Mucosa of descending colon (tissue), 3 donors: ENCODE data around the gene LRRC52. TPM values are rescaled to one million over a fixed set of nuclear protein-coding genes. Genes with fewer than 3 reads are reported as not detected.

ENCODE experiments used
- ATAC-seq: fragments of 200-7000 bp; cut with Tn5 transposase; one replicate; pipeline ENCODE4 v1.9.1; 2020; ENCODE audit warnings: mild to moderate bottlenecking, moderate library complexity
- DNase-seq, 3 donors: peaks; one replicate each; pipeline ENCODE4 v3.0.0-alpha.2; 2020
- H3K36me3 ChIP-seq: fragments of 200-600 bp; one replicate; pipeline ENCODE4 v1.8.0; 2021; ENCODE audit warnings: low read depth, mild to moderate bottlenecking
- H3K4me1 ChIP-seq: fragments of 200-600 bp; one replicate; pipeline ENCODE4 v1.8.0; 2021; ENCODE audit warnings: low read depth, mild to moderate bottlenecking
- H3K4me3 ChIP-seq: fragments of 200-600 bp; one replicate; pipeline ENCODE4 v1.8.0; 2021; ENCODE audit warnings: mild to moderate bottlenecking
- H3K9me3 ChIP-seq: fragments of 200-600 bp; one replicate; pipeline ENCODE4 v1.8.0; 2021; ENCODE audit warnings: mild to moderate bottlenecking
- intact Hi-C, 2 donors: fragments of 100-400 bp; cut with DNase I in 1 of 2; cut with micrococcal nuclease in 1 of 2; formaldehyde crosslinking; loops; one replicate each; pipeline versions ENCODE4 v1.11.0 to v1.11.1; 2022; cut with DNase I, micrococcal nuclease
- total RNA-seq, 3 donors: library from RNA; stranded (reverse); fragmentation: NEBNext Ultra II Directional in 2 of 3; extraction: Animal tissue kit (Norgen Biotek cat#: 25700) in 2 of 3; gene quantifications; one replicate each; pipeline versions ENCODE4 v1.2.1 to v1.2.4, GENCODE V29; 2021 to 2023
- TF ChIP-seq, protein P1 (sequence below): fragments of 200-600 bp; IDR thresholded peaks from one replicate; pipeline ENCODE4 v1.8.0; 2022; ENCODE audit warnings: antibody characterized with exemption, mild to moderate bottlenecking
- donor health status: DM: no; HTN: no; CAD: no; lungs with moderate emphysema.
- donor health status: DM: no; HTN: no; CAD: no.
- donor health status: DM: no; HTN: yes; CAD: no.

LRRC52 gene
- total RNA-seq, 3 donors from 2014 or later: 0.22 TPM; not detected in 2

DNA sequence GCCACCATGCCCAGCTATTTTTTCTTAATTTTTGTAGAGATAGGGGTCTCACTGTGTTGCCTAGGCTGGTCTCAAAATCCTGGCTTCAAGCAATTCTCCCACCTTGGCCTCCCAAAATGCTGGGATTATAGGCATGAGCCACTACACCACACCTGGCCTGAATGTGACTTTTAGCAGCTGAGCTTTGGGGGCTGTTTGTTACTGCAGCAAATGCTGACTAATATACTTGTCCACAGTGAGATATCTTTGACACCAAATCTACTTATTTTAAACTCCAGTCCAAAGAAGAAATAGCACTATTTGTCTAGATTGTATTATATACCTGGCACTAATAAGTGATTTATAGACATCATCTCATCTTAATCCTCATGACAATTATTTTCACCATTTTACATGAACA, 30.5 kb downstream of the LRRC52 start:
- H3K9me3 ChIP-seq: no peaks in the 10 kb centered on the region
- no peak overlapping the region for H3K4me3 ChIP-seq
- ATAC-seq (no peak), DNase-seq (no peak)
- H3K4me1 ChIP-seq: no peaks in the 10 kb centered on the region
- intact Hi-C loops: no loop called here
- no peaks in the 10 kb centered on the region for H3K36me3 ChIP-seq
- TF ChIP-seq, protein P1, sequence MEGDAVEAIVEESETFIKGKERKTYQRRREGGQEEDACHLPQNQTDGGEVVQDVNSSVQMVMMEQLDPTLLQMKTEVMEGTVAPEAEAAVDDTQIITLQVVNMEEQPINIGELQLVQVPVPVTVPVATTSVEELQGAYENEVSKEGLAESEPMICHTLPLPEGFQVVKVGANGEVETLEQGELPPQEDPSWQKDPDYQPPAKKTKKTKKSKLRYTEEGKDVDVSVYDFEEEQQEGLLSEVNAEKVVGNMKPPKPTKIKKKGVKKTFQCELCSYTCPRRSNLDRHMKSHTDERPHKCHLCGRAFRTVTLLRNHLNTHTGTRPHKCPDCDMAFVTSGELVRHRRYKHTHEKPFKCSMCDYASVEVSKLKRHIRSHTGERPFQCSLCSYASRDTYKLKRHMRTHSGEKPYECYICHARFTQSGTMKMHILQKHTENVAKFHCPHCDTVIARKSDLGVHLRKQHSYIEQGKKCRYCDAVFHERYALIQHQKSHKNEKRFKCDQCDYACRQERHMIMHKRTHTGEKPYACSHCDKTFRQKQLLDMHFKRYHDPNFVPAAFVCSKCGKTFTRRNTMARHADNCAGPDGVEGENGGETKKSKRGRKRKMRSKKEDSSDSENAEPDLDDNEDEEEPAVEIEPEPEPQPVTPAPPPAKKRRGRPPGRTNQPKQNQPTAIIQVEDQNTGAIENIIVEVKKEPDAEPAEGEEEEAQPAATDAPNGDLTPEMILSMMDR: no peak

DNA sequence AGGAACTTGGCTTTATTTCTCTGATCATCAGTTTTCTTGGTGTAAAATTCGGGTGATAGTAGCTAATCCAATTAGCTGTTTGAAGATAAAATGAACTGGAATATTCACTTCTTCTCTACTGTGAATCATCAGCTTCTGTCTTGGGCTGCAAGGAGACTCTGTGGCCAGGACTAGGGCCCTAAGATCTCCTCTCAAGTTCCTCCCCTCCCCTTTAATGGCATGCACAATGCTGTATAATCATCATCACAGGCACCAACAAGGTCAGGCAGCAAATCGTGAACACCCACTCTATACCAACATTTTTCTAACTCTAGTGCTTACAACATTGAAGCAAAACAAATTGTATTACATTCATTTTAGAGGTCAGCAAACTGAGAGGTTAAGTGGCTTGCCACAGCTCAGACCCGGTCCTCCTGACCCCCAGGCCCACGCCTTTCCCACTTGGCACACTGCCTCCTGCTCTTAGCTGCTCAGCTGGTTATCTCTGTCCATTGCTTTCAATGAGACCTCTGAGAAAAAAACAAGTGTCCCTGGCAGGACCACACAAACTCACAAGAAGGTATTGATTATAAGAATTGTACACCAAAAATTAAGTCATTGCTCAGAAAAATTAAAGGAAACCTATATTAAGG, 31.8 kb downstream of the LRRC52 start:
- no peak for ATAC-seq
- TF ChIP-seq, protein P1: no peak
- intact Hi-C loops: no loop called here
- H3K4me1 ChIP-seq: no peaks in the 10 kb centered on the region
- H3K9me3 ChIP-seq: no peaks in the 10 kb centered on the region
- H3K4me3 ChIP-seq: no peak overlapping the region
- DNase-seq: no peak
- no peaks in the 10 kb centered on the region for H3K36me3 ChIP-seq

DNA sequence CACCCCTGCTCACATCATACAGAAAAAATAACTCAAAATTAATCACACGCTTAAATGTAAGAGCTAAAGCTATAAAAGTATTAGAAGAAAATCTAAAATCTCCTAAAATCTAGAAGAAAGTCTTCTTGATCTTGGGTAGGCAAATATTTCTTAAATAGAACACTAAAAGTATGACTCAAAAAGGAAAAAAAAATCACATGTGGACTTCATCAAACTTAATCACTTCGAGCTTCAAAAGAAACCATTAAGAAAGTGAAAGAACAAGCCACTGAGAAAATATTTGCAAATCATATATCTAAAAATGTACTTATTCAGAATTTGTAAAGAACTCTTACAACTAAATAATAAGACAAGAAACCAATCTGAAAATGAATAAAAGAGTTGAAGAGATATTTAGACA, 32.7 kb downstream of the LRRC52 start:
- Histone ChIP-seq H3K4me1 (no peaks in the 10 kb centered on the region), H3K9me3 (no peaks in the 10 kb centered on the region), H3K36me3 (no peaks in the 10 kb centered on the region), H3K4me3 (no peak overlapping the region)
- ATAC-seq (no peak), DNase-seq (no peak)
- TF ChIP-seq, protein P1: no peak
- intact Hi-C loops: no loop called here

DNA sequence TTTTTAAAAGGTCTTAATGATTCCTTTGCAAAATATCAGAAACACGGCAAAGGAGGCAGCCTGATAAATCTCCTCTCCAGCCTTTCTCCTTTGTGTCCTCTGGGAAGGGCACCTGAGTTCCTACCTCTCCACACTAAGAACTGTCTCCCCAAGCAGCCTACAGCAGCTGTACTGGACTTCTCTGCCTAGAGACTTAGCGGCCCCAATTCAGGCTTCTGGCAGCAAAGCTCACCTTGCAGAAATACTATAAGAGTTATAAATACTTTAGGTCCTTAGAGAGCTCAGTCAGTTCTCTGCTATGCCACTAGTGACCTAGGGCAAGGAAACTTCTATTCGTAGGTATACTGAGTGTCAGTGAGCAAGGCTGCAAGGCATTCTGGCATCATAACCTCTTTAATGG, 33.9 kb downstream of the LRRC52 start:
- DNase-seq: no peak
- no peaks in the 10 kb centered on the region for H3K9me3 ChIP-seq
- no peaks in the 10 kb centered on the region for H3K4me1 ChIP-seq
- H3K4me3 ChIP-seq: no peak overlapping the region
- ATAC-seq: no peak
- H3K36me3 ChIP-seq: no peaks in the 10 kb centered on the region
- intact Hi-C loops: no loop called here
- TF ChIP-seq, protein P1: no peak

DNA sequence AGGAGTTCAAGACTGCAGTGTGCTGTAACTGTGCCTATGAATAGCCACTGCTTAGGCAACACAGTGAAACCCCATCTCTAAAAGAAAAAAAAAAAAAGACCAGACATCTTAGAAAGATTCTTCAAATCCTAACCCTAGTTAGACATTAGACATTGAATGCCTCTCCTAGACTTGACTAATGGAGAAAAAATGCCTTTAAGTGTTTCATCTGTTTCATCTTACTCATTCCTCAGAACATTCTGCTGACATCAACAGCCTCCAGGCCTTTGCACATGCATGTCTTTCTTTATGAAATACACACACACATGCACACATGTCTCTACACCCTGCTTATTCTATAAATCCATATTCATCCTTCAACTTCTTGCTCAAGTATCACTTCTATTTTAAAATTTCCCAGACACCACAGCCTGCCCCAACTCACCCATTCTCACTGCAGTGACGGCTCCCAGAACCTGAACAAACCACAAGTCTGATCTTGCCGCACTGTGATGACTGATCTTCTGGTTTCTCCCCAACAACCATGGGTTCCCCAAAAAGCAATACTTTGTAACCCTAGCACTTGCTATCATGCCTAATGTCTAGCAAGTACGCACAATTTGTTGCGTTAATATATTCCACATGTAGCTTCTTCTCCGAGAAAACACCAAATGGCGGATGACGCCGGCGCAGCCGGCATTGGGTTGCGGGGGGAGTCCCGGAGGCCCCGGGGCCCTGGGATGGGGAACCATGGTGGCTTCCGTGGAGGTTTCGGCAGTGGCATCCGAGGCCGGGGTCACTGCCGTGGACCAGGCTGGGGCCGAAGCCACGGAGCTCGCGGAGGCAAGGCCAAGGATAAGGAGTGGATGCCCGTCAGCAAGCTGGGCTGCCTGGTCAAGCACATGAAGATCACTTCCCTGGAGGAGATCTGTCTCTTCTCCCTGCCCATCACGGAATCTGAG, 37.4 kb downstream of the LRRC52 start:
- no peaks in the 10 kb centered on the region for H3K36me3 ChIP-seq
- H3K9me3 ChIP-seq: no peaks in the 10 kb centered on the region
- H3K4me1 ChIP-seq: no peaks in the 10 kb centered on the region
- H3K4me3 ChIP-seq: no peak overlapping the region
- TF ChIP-seq, protein P1: no peak
- DNase-seq (no peak), ATAC-seq (no peak)
- intact Hi-C loops: no loop called here
